DLD1 (cell line): ENCODE measurements around the gene ZNF414.

ENCODE experiments used
- in situ Hi-C: cut with HindIII; loops from 2 replicates; pipeline ENCODE4 v1.10.0; 2017; ENCODE audit warnings: low sequenced_read_pairs

The ZNF414 gene

DNA sequence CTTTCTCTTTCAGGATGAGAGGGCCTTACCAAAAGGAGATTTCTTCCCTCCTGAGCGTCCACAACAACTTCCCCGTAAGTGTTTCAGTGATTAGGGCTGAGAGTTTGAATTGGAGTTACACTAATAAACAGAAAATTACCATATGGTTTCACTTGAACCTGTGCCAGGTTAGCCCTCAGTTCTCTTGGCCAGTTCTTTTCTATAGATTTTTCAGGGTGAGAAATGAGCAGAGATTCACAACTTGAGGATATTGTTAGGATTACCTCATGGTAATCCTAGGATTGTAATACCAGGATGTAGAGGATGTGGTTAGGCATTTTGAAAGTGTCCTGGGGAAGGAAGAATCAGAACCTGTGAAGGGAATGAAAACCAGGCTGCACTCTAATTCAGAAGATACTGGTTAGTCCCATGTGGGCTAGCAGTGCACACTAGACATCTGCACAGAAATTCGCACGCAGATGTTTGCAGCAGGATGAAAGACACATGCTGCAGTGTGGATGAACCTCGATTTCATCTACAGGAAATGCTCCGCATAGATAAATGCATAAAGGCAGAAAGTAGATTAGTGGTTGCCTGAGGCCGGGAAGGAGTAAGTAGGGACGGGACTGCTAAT, 45.1 kb downstream of the ZNF414 start:
- in situ Hi-C loops, result no loop called here

DNA sequence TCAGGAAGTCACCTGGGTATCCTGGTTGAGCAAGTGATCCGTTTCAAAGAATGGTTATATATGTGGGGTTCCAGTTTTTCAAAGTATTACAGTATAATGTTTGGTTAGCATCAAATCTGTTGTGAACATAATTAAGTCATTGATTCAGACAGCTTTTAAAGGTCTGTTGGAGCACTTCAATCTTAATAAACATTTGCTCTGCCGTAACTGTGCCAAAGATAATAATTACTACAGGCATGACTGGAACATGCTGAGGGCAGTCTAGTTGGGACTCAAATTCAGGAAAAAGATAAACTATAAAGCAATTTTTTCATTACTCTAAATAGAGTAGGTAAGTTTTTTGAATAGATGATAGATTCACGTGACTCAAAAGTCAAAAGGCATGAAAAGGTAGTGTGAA, 45.8 kb downstream of the ZNF414 start:
- in situ Hi-C loops, result no loop called here

DNA sequence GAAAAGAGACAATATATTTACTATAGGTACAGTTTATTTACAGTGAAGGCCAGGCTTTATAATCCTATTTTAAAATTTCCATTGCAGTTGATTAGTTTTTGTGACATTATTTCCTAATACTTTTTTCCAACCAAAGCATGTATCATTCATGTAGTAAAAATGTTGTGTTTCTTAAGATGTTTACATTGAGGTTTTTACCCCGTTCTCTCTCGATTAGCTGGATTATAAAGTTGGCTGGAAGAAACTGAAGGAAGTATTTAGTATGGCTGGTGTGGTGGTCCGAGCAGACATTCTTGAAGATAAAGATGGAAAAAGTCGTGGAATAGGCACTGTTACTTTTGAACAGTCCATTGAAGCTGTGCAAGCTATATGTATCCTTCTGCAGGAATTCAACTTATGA, 47.9 kb downstream of the ZNF414 start:
- in situ Hi-C loops, result no loop called here

DNA sequence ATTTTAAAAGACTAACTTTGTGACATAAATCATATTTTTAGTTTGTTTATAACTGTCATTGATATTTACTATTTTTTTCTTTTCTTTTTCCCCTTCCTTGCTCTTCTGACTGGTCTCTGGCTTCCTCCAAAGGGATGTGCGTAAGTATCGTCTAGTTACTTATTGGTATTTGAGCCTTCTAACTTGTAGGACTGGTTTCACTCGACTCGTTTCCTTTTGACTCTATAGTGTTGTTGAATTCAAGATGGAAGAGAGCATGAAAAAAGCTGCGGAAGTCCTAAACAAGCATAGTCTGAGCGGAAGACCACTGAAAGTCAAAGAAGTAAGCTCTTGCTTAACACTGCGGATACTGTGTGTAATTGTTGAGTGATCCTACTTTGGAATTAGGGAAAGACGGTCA, 50.6 kb downstream of the ZNF414 start:
- in situ Hi-C loops, result no loop called here

DNA sequence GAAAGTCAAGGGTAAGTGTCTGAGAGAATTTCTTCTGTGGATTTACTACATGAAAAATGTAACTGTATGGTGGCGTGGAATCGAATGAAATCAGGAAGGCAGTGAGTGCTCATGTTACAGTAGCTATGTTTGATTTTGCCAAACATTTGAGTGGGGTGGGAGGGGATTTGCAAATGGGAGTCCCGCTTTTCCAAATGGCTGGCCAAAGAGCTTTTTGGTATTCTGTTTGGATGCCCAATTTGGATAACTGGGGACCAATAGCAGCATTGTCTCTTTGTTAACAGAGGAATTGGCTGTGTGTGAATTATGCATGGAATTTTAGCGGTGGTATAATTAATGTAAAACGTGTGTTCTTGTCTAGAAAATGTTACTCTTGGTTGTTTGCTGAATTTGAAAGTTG, 51.4 kb downstream of the ZNF414 start:
- in situ Hi-C loops, result no loop called here

DNA sequence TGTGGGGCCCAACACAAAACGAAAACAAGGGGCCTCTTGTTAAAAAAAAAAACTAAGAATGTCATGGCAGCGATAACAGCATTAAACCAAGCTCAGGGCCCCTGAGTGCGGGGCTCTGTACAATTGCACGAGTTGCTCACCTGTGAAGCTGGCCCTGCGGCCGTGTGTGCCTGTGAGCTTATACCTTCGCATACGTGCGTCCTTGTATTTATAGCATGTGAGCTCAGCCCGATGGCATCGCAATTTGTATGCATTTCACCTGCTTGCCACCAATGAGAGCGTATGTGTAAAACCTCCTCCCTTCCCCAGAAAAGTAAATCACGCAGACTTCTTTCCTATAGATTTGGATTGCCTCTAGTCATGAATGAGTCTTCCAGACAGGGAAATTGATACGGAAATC, 52.1 kb downstream of the ZNF414 start:
- in situ Hi-C loops, result no loop called here

DNA sequence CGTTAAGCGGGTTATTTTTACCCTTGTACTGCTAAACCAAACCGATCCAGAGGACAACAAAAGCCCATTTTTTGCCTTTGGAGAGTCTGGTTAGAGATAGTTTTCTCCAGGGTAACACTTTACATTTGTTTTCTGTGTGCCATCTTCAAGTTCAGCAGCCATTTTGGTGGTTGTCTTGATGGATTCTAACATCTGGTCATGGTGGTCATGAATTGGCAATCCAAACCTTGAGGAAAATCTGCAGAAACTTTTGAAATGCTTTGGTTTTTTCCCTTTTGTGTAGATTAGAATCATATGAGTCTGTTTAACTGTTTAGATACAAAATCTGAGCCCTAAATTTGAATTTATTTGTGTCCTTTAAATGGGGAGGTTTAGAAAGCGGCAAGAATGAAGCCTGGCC, 52.6 kb downstream of the ZNF414 start:
- in situ Hi-C loops, result no loop called here

DNA sequence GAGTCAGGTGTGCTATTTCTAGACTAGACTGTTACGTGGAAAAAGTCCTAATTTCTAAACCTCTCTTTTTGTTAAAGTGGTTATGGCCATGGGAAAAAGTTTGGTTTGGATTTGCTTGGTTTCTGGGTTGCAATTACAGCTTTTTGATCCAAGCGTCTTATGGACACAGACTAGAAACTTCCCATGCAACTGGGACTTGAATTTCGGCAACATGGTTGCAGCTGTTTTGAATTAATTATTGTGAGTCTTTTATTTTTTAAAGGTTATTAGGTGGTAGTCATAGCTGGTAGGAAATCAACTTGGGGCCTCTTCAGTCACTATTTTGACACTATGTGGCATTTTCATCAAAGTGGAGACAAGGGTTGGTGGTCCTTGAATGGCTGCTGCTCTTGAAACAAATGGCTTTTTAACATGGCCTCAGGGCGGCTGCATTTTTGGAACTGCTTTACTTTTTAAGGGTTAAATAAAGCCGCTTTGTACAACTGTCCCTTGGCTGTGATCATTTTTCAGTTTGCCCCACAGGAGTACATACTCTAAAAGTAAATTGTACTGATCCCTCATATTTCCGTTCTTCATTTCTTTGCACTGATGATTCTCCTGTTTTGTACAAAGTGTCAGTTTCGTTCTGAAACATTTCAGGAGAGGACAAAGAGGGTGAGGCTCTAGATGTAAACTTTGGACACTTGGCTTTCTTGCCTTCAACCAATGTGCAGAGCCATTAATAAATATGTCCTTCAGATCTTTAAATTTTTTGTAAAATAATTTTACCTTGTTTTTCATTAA, 53.3 kb downstream of the ZNF414 start:
- in situ Hi-C loops, result no loop called here
